Upper lobe of right lung (tissue), 1 donor: ENCODE results near the gene ESR1. TPM values are rescaled to one million over a fixed set of nuclear protein-coding genes. Genes with fewer than 3 reads are reported as not detected.
"Not testable (repeated sequence)": the region's sequence is repeated elsewhere in the genome, so short reads cannot be mapped to it uniquely, and the experiment has no call there.

Experiments used
- ATAC-seq: fragments of 200-7000 bp; cut with Tn5 transposase; one replicate; pipeline ENCODE4 v1.9.1; 2020; ENCODE audit warnings: mild to moderate bottlenecking, moderate library complexity
- DNase-seq: peaks from one replicate; pipeline ENCODE4 v3.0.0-alpha.2; 2020
- H3K27ac ChIP-seq: fragments of 200-600 bp; one replicate; pipeline ENCODE4 v1.8.0; 2022
- H3K27me3 ChIP-seq: fragments of 200-600 bp; one replicate; pipeline ENCODE4 v1.8.0; 2022; ENCODE audit warnings: mild to moderate bottlenecking
- H3K36me3 ChIP-seq: fragments of 200-600 bp; one replicate; pipeline ENCODE4 v1.8.0; 2022
- H3K4me1 ChIP-seq: fragments of 200-600 bp; one replicate; pipeline ENCODE4 v1.8.0; 2022
- H3K4me3 ChIP-seq: fragments of 200-600 bp; one replicate; pipeline ENCODE4 v1.8.0; 2022; ENCODE audit warnings: mild to moderate bottlenecking
- H3K9me3 ChIP-seq: fragments of 200-600 bp; one replicate; pipeline ENCODE4 v1.8.0; 2022
- intact Hi-C: fragments of 100-400 bp; cut with DNase I; formaldehyde crosslinking; loops from one replicate; pipeline ENCODE4 v1.11.0; 2022
- total RNA-seq: library from RNA; stranded (reverse); fragmentation: NEBNext Ultra II Directional; extraction: Animal tissue kit (Norgen Biotek cat#: 25700); gene quantifications from one replicate; pipeline ENCODE4 v1.2.1, GENCODE V29; 2021
- TF ChIP-seq, protein P1 (sequence below): fragments of 200-600 bp; IDR thresholded peaks from one replicate; pipeline ENCODE4 v1.8.0; 2022; ENCODE audit warnings: antibody characterized with exemption
- donor health status: DM: no; HTN: yes; CAD: no; lungs with severe emphysema.

ESR1 gene
- total RNA-seq, 1 donor from 2014 or later, result 5.7 TPM

DNA sequence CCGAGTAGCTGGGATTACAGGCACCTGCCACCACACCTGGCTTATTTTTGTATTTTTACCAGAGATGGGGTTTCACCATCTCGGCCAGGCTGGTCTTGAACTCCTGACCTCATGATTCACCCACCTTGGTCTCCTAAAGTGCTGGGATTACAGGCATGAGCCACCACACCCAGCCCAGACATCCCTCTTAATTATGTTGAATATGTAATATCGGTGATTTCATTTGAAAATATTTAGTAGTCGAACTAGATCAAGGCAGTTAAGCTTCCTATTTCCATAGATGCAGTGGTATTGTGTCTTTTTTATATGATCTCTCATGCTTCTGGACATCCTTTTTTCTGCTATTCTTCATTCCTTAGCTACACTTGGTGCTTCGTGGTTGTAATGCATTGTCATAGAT, 29.7 kb downstream of the ESR1 start:
- no peaks in the 10 kb centered on the region for H3K4me1 ChIP-seq

DNA sequence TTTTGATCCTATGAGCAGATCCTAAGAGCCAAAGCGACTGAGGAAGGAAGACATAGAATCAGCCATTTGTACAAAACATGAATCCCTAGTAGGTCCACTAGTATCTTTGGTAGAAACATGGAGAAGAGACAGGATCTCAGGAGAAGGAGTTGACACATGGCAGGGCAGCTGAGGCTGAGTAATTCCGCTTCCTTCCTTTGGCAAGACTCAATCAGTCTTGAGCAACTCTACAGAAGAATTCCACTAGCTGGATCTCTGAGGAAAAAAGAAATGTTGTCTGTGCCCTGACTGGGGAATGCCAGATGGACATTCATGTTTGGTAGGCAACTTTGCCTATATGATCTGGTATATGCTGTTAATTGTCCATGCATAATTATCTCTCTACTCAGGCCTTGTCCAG, 35.3 kb downstream of the ESR1 start:
- no peaks in the 10 kb centered on the region for H3K9me3 ChIP-seq
- intact Hi-C loops, result no loop called here
- no peak overlapping the region for H3K4me3 ChIP-seq
- no peak for DNase-seq
- no peaks in the 10 kb centered on the region for H3K36me3 ChIP-seq
- H3K4me1 ChIP-seq, result no peaks in the 10 kb centered on the region
- TF ChIP-seq, protein P1, sequence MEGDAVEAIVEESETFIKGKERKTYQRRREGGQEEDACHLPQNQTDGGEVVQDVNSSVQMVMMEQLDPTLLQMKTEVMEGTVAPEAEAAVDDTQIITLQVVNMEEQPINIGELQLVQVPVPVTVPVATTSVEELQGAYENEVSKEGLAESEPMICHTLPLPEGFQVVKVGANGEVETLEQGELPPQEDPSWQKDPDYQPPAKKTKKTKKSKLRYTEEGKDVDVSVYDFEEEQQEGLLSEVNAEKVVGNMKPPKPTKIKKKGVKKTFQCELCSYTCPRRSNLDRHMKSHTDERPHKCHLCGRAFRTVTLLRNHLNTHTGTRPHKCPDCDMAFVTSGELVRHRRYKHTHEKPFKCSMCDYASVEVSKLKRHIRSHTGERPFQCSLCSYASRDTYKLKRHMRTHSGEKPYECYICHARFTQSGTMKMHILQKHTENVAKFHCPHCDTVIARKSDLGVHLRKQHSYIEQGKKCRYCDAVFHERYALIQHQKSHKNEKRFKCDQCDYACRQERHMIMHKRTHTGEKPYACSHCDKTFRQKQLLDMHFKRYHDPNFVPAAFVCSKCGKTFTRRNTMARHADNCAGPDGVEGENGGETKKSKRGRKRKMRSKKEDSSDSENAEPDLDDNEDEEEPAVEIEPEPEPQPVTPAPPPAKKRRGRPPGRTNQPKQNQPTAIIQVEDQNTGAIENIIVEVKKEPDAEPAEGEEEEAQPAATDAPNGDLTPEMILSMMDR, result no peak
- H3K27me3 ChIP-seq, result no peaks in the 10 kb centered on the region
- no peak for ATAC-seq
- H3K27ac ChIP-seq, result no peak overlapping the region

More for the DNA sequence above, 29.7 kb downstream of the ESR1 start:
- no peaks in the 10 kb centered on the region for H3K27me3 ChIP-seq
- ATAC-seq, result no peak
- no peaks in the 10 kb centered on the region for H3K9me3 ChIP-seq
- no peak overlapping the region for H3K4me3 ChIP-seq
- no peaks in the 10 kb centered on the region for H3K36me3 ChIP-seq
- intact Hi-C loops, result no loop called here
- TF ChIP-seq, protein P1, result no peak
- no peak overlapping the region for H3K27ac ChIP-seq
- no peak for DNase-seq

DNA sequence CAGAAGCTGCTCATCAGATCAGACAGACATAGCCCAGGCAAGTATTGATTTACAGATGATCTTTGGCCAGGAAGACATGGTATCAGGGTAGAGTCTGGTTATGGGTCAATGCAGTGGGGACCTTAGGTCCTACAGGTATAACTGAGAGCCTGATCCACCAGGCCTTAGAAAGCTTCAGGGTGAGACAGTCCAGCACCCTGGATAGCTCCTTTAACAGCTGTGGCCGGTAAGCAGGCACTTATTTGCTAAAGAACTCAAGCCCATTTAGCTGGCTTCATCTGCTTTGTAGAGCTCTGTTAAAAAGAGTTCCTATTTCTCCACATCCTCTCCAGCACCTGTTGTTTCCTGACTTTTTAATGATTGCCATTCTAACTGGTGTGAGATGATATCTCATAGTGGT, 39.6 kb downstream of the ESR1 start:
- Histone ChIP-seq H3K27me3 (no peaks in the 10 kb centered on the region), H3K4me3 (no peak overlapping the region), H3K4me1 (no peaks in the 10 kb centered on the region), H3K36me3 (no peaks in the 10 kb centered on the region), H3K27ac (no peak overlapping the region), H3K9me3 (no peaks in the 10 kb centered on the region)
- DNase-seq (no peak), ATAC-seq (peak; percentile 58)
- intact Hi-C loops, result no loop called here
- TF ChIP-seq, protein P1, result no peak

DNA sequence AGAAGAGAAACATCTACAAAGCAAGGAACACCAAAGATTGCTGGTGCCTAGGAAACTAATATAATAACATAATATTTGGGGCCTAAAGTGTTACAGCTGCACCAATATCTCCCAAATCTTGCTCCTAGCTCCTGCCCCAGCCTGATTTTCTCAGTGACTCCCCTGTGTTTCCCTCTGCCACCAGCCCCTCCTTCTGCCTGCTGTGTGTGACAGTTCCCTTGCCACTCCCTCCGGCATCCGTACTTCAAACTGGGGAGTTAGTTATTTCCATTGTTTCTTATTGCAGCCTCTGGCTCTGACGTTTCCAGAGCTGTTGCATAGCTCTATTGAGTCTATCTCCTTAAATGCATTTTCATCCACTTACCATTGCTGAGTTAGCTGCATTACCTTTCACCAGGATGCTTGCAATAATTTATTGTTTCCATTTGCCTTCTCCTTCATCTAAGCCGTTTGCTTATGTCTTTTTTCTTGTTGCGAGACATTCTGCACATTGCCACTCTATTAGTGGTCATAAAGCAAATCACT, 43.1 kb downstream of the ESR1 start:
- Histone ChIP-seq H3K27ac (no peak overlapping the region), H3K4me3 (no peak overlapping the region), H3K36me3 (no peaks in the 10 kb centered on the region), H3K4me1 (no peaks in the 10 kb centered on the region), H3K9me3 (no peaks in the 10 kb centered on the region), H3K27me3 (no peaks in the 10 kb centered on the region)
- TF ChIP-seq, protein P1, result no peak
- intact Hi-C loops, result no loop called here
- DNase-seq (no peak), ATAC-seq (no peak)

DNA sequence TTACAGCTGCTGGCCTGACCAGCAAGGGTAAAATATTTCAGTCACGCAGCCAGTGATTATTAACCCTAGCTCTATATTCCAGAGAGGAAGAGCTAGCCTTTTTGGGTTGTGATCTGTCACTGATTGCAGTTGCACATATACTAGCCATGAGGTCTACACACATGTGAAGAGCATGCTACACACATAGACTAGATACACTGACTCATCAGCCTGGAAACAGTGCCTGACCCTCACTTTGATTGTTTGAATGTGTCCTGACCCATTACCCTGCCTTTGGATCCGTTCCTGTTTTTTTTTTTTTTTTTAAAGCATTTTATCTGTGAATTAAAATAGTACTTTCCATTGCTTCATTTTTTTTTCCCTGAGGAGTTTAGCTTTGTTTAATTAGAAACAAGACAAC, 50.8 kb downstream of the ESR1 start:
- Histone ChIP-seq H3K4me3 (no peak overlapping the region), H3K27me3 (no peaks in the 10 kb centered on the region), H3K27ac (no peak overlapping the region), H3K9me3 (no peaks in the 10 kb centered on the region), H3K36me3 (no peaks in the 10 kb centered on the region), H3K4me1 (no peaks in the 10 kb centered on the region)
- TF ChIP-seq, protein P1, result no peak
- DNase-seq (no peak), ATAC-seq (no peak)
- intact Hi-C loops, result no loop called here

DNA sequence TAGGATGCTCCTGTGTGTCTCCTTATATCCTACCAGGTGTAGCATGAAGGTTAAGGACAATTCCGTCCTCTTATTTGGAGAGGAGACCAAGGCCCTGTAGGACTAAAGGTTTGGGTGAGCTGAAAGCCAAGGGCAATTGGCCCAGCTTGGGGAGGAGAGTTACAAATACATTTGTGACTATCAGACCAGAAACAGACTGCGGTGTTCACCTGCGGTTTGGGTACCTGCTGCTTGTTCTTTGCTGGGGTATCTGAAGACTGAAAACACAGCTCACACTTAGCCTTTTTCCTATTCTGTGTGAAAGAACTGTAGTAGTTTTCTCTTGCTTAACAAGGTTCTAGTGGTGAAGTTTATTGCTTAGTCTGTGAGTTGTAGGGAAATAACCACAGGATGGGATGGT, 55.0 kb downstream of the ESR1 start:
- Histone ChIP-seq H3K36me3 (no peaks in the 10 kb centered on the region), H3K4me3 (no peak overlapping the region), H3K27ac (no peak overlapping the region), H3K9me3 (no peaks in the 10 kb centered on the region), H3K4me1 (no peaks in the 10 kb centered on the region), H3K27me3 (no peaks in the 10 kb centered on the region)
- intact Hi-C loops, result no loop called here
- ATAC-seq (no peak), DNase-seq (no peak)
- TF ChIP-seq, protein P1, result no peak

DNA sequence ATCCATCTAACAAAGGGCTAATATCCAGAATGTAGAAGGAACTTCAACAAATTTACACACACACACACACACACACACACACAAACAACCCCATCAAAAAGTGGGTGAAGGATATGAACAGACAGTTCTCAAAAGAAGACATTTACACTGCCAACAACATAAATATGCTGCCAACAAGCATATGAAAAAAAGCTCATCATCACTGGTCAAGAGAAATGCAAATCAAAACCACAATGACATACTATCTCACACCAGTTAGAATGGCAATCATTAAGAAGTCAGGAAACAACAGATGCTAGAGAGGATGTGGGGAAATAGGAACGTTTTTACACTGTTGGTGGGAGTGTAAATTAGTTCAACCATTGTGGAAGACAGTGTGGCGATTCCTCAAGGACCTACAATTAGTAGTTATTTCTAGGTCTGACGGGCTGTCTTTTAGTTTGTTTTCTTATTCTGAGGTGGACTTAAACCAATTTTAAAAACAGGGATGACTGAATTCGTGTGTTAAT, 59.9 kb downstream of the ESR1 start:
- DNase-seq, H3K27me3 ChIP-seq, H3K27ac ChIP-seq, H3K4me3 ChIP-seq, ATAC-seq, intact Hi-C loops, H3K4me1 ChIP-seq, H3K9me3 ChIP-seq, H3K36me3 ChIP-seq: not testable (repeated sequence)
